GM18870 (cell line): ENCODE data around the gene PHF3.

Experiments
- ATAC-seq: cut with Tn5 transposase; IDR thresholded peaks from one replicate; pipeline ENCODE4 v1.9.1; 2021; ENCODE audit warnings: moderate library complexity; ENCODE audit not compliant: unreplicated experiment

PHF3 gene, protein sequence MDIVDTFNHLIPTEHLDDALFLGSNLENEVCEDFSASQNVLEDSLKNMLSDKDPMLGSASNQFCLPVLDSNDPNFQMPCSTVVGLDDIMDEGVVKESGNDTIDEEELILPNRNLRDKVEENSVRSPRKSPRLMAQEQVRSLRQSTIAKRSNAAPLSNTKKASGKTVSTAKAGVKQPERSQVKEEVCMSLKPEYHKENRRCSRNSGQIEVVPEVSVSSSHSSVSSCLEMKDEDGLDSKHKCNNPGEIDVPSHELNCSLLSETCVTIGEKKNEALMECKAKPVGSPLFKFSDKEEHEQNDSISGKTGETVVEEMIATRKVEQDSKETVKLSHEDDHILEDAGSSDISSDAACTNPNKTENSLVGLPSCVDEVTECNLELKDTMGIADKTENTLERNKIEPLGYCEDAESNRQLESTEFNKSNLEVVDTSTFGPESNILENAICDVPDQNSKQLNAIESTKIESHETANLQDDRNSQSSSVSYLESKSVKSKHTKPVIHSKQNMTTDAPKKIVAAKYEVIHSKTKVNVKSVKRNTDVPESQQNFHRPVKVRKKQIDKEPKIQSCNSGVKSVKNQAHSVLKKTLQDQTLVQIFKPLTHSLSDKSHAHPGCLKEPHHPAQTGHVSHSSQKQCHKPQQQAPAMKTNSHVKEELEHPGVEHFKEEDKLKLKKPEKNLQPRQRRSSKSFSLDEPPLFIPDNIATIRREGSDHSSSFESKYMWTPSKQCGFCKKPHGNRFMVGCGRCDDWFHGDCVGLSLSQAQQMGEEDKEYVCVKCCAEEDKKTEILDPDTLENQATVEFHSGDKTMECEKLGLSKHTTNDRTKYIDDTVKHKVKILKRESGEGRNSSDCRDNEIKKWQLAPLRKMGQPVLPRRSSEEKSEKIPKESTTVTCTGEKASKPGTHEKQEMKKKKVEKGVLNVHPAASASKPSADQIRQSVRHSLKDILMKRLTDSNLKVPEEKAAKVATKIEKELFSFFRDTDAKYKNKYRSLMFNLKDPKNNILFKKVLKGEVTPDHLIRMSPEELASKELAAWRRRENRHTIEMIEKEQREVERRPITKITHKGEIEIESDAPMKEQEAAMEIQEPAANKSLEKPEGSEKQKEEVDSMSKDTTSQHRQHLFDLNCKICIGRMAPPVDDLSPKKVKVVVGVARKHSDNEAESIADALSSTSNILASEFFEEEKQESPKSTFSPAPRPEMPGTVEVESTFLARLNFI (N-terminal part only)

DNA sequence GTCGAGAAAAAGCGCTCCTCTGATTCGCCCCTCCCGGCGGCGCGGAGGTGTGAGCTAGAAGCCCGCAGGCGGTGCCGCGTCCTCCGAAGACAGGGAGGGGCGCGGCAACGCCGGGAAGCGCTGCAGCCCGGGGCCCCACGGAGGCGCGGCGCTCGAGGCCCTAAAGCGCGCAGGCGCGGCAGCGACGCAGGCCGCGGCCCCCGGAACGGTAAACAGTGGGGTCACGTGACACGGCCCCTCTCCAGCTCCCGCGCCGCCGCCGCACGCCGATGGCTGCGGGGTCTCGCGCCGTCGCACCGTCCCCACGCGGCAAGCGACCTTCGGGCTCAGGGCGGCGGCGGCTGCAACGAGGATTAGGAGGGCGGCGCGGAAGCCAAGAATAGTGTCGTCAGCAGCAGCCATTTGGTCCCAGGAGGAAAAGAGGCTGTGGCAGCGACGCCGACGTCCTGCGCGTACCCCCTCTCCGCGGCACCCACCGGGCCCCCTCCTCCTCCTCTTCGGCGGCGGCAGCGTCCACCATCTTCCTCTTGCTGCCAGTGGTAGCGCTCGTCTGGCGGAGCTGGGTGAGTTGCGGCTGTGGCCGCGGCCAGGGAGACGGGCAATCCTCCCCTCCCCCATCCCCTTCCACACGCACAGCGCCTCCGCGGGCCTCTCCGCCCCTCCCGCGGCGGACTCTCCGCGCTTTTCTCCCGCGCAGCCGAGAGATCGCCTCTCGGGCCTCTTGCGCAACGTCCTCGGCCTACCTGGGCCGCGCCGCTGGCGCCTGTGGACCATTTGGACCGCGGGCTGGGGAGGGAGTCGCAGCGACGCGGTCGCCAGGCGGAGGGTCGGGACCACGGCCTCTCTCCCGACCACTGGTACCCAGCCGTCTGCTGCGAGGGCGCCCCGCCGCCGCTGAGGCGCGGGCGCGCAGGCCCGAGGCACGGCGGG is at the start of gene PHF3:
TSS of gene PHF3 (plus strand) at position 215 of the 930 bp plus-strand sequence. CDS start 10,750 bp downstream, outside the sequence.
- ATAC-seq, result peak; percentile 63

DNA sequence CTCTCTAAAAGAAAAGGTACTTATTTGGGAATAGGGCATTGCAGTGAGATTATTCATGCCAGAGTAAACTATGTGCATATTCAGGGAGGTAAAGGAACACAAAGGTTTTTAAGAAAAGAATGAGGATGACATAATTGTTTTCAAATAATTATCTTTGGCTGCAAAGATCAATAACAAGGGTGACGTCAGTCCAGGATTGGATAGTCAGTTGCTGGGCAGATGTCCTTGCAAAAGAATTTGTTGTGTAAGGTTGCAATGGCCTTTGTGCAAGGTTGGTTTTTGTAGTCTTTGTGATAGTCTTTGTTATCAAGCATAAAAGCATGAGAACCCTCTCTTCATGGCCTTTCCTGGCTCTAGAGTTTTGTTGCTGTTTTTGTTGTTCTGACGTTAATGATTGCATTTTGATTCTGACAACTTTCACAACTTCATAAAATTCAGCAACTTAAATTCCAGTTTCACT is 45.6 kb upstream of the PHF3 start:
- ATAC-seq, result no peak

DNA sequence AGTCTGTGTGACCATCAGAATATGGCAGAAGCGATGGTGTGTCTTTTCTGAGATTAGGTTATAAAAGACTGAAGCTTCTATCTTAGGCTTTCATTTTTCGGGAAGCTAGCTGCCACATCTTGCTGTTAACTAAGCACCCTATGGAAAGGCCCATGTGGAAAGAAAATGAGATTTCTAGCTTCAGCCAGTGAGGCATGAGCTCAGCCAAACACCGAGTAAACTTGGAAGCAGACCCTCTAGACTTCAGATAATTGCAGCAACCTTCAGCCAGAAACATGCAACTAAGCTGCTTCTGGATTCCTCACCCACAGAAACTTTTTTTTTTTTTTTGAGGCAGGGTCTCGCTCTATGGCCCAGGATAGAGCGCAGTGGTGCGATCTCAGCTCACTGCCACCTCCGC is 42.7 kb upstream of the PHF3 start:
- ATAC-seq, result no peak

GRCh38 chr6:63597141-63598048 is 38.2 kb upstream of the PHF3 start:
- no peak for ATAC-seq

GRCh38 chr6:63598049-63599036 is 37.3 kb upstream of the PHF3 start:
- ATAC-seq, result peak; percentile 99

DNA sequence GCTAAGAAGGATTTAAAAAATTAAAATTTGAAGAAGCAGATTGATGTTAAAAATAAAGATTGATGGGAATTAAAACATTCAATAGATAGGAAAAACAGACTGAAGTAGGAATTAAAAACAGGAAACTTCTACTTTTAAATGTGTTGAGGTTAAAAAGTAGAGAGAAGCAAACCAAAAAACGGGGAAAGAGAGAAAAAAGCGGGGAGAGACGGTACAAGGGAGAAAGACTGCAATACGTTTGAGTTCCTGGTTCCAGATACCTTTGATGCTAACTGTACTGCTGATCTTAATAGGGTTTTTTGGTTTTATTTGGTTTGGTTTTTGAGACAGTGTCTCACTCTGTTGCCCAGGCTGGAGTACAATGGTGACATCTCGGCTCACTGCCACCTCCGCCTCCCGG is 36.4 kb upstream of the PHF3 start:
- ATAC-seq, result no peak

DNA sequence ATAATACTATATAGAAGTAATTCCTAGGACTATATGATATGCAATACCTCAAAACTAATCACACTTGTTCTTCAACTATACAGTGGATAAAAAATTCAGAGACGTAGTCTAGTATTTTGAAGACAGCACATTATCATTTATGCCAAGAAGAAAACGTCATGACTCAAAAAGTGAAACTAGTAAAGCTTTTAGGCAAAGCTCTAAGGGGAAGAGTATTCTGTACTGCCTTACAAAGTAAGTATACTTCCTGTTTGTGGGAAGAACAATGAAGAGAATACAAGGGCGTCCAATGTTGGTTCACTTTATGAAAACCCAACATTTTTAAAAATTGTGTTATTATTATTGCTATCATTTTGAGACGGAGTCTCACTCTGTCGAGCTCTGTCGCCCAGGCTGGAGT is 35.5 kb upstream of the PHF3 start:
- ATAC-seq, result no peak

- no peak for ATAC-seq
Observed at GRCh38 chr6:63609231-63609630, 26.4 kb upstream of the PHF3 start.

DNA sequence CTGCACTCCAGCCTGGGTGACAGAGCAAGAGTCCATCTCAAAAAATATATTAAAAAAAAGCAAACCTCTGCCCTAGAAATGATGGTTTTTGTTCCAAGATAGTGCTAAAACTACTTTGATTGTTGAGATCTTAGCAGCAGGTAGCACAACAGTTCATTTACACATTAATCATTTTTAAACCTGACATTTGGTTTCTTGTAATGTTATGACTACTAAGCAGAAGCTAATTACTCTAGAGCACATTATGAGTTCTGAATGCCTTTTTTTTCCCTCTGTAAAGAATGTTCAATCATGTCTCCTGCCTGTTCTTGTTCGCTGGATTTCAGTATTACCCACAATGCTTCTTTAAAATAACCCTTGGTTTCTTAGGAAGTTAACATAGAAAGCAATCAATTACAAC is 24.7 kb upstream of the PHF3 start:
- ATAC-seq, result peak; percentile 82

DNA sequence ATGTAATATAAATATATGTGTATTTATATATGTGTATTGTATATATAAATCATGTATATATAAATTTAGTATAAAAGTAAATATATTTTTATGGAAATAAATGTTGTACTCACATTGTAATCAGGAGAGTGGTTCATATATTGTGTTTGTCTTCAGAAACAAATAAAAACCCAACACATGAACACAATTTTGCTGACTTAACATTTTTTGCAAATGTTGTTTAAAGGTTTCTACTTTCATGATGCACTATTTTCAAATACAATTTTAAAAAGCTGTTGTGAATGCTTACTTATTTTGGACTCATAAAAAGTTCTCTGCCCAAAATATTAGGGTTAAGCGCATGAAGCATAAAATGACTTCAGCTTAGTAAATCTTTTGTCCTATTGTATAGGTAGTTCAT is 24.0 kb upstream of the PHF3 start:
- no peak for ATAC-seq

DNA sequence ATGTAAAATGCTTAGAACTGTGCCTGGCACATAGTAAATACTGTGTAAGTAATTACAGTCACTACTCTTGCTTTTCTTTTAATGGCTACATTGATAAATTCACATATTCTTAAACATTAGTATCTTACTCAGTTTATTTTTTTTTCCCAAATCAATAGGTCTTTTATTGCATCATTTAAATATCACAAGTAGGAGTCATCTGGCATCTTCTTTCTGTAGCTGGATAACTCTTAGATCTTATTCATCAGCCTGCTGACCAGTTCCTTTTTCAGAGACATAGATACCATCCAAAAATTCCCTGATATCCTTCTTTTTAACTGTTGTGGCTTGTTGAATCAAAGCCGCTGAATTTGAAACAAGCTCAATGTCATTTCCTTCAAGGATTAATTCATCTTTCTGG is 20.0 kb upstream of the PHF3 start:
- ATAC-seq, result no peak

DNA sequence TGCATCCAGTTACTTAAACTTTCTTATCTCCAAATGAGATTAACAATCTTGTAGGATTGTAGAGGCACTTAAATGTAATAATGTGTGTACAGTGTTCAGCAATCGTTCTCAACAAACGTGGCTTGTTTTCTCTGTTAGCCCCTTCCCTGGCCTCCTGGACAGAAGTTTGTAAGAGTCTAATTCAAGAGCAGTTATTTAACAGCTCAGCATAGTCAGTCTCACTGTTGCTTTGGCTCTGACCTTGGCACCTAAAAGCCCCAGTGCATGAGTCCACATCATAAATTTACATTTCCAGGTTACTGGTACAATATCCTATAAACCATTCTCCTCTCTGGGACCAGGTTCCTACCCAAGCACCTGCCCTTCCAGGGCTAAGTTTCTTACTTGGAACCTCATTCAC is 11.5 kb upstream of the PHF3 start:
- ATAC-seq, result no peak

GRCh38 chr6:63630466-63630865 is 5.1 kb upstream of the PHF3 start:
- ATAC-seq, result no peak

GRCh38 chr6:63634630-63635029 is 972 bp upstream of the PHF3 start:
- ATAC-seq, result no peak

DNA sequence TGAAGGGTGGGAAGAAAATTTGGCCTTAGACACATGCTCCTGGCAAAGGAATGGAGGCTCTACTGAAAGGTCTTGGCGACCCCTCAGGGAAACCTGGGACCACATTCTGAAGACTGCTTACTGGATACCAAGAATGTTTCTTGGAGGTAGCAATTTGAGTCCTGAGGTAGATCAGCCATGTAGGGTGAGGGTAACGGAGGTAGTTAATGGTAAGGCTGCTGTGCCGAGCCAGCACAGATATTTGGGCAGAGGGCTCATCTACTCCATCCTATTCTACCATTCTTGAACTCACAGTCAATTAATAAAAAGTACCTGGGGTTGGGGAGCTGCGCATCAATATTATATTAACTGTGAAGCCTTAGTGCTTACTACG is 401 bp upstream of the PHF3 start:
- ATAC-seq, result peak; percentile 39

GRCh38 chr6:63636518-63637021 is 968 bp downstream of the PHF3 start:
- ATAC-seq, result peak; percentile 6

DNA sequence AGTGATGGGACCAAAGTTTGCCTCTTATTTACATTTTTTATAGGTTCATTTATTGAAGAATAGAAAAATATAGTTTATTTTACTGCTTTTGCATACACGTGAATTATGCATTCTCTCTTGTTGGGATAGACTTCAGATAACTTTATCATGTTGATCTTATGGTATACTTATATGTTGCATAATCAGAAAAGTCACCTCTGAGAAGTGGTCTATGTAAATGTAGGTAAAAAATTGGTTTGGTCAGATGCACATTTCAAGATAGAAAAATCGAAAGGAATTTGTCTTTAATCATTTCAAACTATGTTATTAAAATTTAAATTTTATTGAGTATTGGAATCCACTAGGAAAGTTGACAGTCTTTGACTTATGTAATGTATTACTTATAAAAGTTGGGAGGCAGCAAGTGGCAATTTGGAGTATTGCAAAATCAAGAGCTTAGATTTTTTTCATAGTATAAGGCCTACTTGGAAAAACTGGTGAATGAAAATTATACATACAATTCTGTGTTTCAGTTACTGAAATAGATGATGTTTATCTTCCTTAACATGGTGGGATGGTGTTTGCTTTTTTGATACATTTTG is 2.4 kb downstream of the PHF3 start:
- ATAC-seq, result no peak
